ENCODE measurements around the gene RPS16. TPM values are rescaled to one million over a fixed set of nuclear protein-coding genes. Genes with fewer than 3 reads are reported as not detected.

Gene RPS16
- total and polyA plus RNA-seq, 2 of the 13 experiments (the other 11 are each of a cell fraction or from before 2014, with no cell fraction given) = 488 to 2,583 TPM

DNA sequence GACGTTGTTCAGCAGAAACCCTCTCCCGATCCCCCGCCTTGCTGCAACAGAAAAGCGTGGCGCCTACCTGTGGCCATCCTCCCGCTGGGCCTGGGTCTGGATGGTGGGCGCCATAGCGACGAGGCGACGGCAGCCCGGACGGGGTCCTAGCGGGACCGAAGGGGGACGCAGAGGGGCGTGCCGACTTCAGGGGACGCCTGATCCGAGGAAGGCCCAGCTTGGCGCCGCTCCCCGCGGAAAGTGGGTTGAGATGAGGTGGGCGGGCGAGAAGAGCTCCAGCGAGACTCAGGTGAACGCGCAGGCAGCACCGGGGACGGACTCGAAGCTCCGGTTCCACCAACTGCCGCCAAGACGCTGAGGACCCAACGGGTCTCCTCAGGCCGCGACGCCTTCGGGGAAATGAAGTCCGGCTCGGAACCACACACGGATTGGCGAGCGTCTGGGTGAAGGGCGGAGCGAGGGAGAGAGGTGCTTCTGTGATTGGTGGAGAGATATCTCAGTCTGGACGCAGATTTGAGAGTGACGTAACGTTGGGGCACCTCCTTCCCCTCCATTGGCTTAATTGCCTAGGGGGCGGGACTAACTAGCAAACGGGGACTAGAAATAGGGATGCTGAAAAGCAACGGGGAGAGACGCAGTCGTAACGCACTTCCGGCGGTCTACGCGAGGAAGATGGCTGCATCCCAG lies 44.9 kb downstream of the RPS16 start, which contains the start of the genes MED29 and PAF1 (continued):
- TF ChIP-seq, protein P1, sequence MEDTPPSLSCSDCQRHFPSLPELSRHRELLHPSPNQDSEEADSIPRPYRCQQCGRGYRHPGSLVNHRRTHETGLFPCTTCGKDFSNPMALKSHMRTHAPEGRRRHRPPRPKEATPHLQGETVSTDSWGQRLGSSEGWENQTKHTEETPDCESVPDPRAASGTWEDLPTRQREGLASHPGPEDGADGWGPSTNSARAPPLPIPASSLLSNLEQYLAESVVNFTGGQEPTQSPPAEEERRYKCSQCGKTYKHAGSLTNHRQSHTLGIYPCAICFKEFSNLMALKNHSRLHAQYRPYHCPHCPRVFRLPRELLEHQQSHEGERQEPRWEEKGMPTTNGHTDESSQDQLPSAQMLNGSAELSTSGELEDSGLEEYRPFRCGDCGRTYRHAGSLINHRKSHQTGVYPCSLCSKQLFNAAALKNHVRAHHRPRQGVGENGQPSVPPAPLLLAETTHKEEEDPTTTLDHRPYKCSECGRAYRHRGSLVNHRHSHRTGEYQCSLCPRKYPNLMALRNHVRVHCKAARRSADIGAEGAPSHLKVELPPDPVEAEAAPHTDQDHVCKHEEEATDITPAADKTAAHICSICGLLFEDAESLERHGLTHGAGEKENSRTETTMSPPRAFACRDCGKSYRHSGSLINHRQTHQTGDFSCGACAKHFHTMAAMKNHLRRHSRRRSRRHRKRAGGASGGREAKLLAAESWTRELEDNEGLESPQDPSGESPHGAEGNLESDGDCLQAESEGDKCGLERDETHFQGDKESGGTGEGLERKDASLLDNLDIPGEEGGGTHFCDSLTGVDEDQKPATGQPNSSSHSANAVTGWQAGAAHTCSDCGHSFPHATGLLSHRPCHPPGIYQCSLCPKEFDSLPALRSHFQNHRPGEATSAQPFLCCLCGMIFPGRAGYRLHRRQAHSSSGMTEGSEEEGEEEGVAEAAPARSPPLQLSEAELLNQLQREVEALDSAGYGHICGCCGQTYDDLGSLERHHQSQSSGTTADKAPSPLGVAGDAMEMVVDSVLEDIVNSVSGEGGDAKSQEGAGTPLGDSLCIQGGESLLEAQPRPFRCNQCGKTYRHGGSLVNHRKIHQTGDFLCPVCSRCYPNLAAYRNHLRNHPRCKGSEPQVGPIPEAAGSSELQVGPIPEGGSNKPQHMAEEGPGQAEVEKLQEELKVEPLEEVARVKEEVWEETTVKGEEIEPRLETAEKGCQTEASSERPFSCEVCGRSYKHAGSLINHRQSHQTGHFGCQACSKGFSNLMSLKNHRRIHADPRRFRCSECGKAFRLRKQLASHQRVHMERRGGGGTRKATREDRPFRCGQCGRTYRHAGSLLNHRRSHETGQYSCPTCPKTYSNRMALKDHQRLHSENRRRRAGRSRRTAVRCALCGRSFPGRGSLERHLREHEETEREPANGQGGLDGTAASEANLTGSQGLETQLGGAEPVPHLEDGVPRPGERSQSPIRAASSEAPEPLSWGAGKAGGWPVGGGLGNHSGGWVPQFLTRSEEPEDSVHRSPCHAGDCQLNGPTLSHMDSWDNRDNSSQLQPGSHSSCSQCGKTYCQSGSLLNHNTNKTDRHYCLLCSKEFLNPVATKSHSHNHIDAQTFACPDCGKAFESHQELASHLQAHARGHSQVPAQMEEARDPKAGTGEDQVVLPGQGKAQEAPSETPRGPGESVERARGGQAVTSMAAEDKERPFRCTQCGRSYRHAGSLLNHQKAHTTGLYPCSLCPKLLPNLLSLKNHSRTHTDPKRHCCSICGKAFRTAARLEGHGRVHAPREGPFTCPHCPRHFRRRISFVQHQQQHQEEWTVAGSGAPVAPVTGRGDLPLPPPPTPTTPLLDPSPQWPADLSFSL (CRISPR knock-in tag; IDR thresholded peaks at IDR 0.05) = no peak
- TF ChIP-seq, protein P2, sequence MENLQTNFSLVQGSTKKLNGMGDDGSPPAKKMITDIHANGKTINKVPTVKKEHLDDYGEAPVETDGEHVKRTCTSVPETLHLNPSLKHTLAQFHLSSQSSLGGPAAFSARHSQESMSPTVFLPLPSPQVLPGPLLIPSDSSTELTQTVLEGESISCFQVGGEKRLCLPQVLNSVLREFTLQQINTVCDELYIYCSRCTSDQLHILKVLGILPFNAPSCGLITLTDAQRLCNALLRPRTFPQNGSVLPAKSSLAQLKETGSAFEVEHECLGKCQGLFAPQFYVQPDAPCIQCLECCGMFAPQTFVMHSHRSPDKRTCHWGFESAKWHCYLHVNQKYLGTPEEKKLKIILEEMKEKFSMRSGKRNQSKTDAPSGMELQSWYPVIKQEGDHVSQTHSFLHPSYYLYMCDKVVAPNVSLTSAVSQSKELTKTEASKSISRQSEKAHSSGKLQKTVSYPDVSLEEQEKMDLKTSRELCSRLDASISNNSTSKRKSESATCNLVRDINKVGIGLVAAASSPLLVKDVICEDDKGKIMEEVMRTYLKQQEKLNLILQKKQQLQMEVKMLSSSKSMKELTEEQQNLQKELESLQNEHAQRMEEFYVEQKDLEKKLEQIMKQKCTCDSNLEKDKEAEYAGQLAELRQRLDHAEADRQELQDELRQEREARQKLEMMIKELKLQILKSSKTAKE (CRISPR knock-in tag; IDR thresholded peaks at IDR 0.05; ENCODE audit: borderline replicate concordance) = no peak
- TF ChIP-seq, protein P3, sequence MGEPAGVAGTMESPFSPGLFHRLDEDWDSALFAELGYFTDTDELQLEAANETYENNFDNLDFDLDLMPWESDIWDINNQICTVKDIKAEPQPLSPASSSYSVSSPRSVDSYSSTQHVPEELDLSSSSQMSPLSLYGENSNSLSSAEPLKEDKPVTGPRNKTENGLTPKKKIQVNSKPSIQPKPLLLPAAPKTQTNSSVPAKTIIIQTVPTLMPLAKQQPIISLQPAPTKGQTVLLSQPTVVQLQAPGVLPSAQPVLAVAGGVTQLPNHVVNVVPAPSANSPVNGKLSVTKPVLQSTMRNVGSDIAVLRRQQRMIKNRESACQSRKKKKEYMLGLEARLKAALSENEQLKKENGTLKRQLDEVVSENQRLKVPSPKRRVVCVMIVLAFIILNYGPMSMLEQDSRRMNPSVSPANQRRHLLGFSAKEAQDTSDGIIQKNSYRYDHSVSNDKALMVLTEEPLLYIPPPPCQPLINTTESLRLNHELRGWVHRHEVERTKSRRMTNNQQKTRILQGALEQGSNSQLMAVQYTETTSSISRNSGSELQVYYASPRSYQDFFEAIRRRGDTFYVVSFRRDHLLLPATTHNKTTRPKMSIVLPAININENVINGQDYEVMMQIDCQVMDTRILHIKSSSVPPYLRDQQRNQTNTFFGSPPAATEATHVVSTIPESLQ (CRISPR knock-in tag; conservative IDR thresholded peaks at IDR 0.05) = no peak
- TF ChIP-seq MAF1 (CRISPR knock-in tag; IDR thresholded peaks at IDR 0.05; ENCODE audit: borderline replicate concordance) = no peak
- peak; percentile 90 for TF ChIP-seq ZNF619 (CRISPR knock-in tag; IDR thresholded peaks at IDR 0.05)
- no peak for TF ChIP-seq HNRNPL (IDR thresholded peaks at IDR 0.05; ENCODE audit: low read depth, low read length)
- TF ChIP-seq HOXA7 (CRISPR knock-in tag; IDR thresholded peaks at IDR 0.05) = no peak
- TF ChIP-seq ZNF589 (CRISPR knock-in tag; conservative IDR thresholded peaks at IDR 0.05) = no peak
- peak; percentile 96 for TF ChIP-seq SP4 (CRISPR knock-in tag; IDR thresholded peaks at IDR 0.05)
- no peak for TF ChIP-seq MAFK (conservative IDR thresholded peaks at IDR 0.05 in 1 of 2, IDR thresholded peaks at IDR 0.05 in 1 of 2; ENCODE audit: low read length in 2 of 2)
- peak; percentile 56; the same call in 1 of the 2 replicates for TF ChIP-seq ZNF891 (CRISPR knock-in tag; IDR thresholded peaks at IDR 0.05)
- TF ChIP-seq SOX13 (IDR thresholded peaks at IDR 0.05) = no peak
- no peak for TF ChIP-seq SOX13 (CRISPR knock-in tag; conservative IDR thresholded peaks at IDR 0.05 in 1 of 2, IDR thresholded peaks at IDR 0.05 in 1 of 2)
- TF ChIP-seq MED13 (CRISPR knock-in tag; IDR thresholded peaks at IDR 0.05) = peak; percentile 78; the same call in 1 of the 2 replicates
- peak; percentile 80 for TF ChIP-seq ZNF605 (CRISPR knock-in tag; IDR thresholded peaks at IDR 0.05)
- TF ChIP-seq NFE2L2 (IDR thresholded peaks at IDR 0.05; ENCODE audit: low read length) = no peak
- no peak; the same call in 1 of the 2 replicates for TF ChIP-seq ETV5 (CRISPR knock-in tag; IDR thresholded peaks at IDR 0.05; ENCODE audit: borderline replicate concordance)
- peak; percentile 20; the same call in 1 of the 2 replicates for TF ChIP-seq RFX1 (IDR thresholded peaks at IDR 0.05)
- TF ChIP-seq AHR (CRISPR knock-in tag; IDR thresholded peaks at IDR 0.05) = peak; percentile 45; the same call in 1 of the 2 replicates
- TF ChIP-seq PITX1 (CRISPR knock-in tag; IDR thresholded peaks at IDR 0.05) = no peak; the same call in none of the 2 replicates

All from HepG2 (cell line).